ENCODE data around the gene SRC.

Gene SRC

GRCh38 chr20:37372441-37372840 lies 26.5 kb downstream of the SRC start:
- TF ChIP-seq CTCF (IDR thresholded peaks at IDR 0.05; ENCODE audit: extremely low read depth, missing control alignments): no peak
- no peak for DNase-seq (ENCODE audit: low spot score)

- no peak for DNase-seq (ENCODE audit: low spot score)
- TF ChIP-seq CTCF (IDR thresholded peaks at IDR 0.05; ENCODE audit: extremely low read depth, missing control alignments): no peak
Measured at GRCh38 chr20:37373020-37373598, 27.2 kb downstream of the SRC start.

GRCh38 chr20:37375227-37375626 lies 29.3 kb downstream of the SRC start:
- no peak for TF ChIP-seq CTCF (IDR thresholded peaks at IDR 0.05; ENCODE audit: extremely low read depth, missing control alignments)
- DNase-seq (ENCODE audit: low spot score): no peak

- no peak for DNase-seq (ENCODE audit: low spot score)
- TF ChIP-seq CTCF (IDR thresholded peaks at IDR 0.05; ENCODE audit: extremely low read depth, missing control alignments): no peak
Measured at GRCh38 chr20:37376324-37376723, 30.4 kb downstream of the SRC start.

GRCh38 chr20:37376791-37377190 lies 30.9 kb downstream of the SRC start:
- no peak for DNase-seq (ENCODE audit: low spot score)
- TF ChIP-seq CTCF (IDR thresholded peaks at IDR 0.05; ENCODE audit: extremely low read depth, missing control alignments): no peak

- no peak for DNase-seq (ENCODE audit: low spot score)
- TF ChIP-seq CTCF (IDR thresholded peaks at IDR 0.05; ENCODE audit: extremely low read depth, missing control alignments): no peak
Measured at GRCh38 chr20:37377346-37378081, 31.6 kb downstream of the SRC start.

- no peak for DNase-seq (ENCODE audit: low spot score)
- TF ChIP-seq CTCF (IDR thresholded peaks at IDR 0.05; ENCODE audit: extremely low read depth, missing control alignments): no peak
Measured at GRCh38 chr20:37378420-37378784, 32.5 kb downstream of the SRC start.

Measured in GM20000 (cell line).